ENCODE data around the gene MIS18A. TPM values are rescaled to one million over a fixed set of nuclear protein-coding genes. Genes with fewer than 3 reads are reported as not detected.

The MIS18A gene
- total and polyA plus RNA-seq, 3 donors from 2014 or later, result 27.8 to 34.4 (median 32.6) TPM

DNA sequence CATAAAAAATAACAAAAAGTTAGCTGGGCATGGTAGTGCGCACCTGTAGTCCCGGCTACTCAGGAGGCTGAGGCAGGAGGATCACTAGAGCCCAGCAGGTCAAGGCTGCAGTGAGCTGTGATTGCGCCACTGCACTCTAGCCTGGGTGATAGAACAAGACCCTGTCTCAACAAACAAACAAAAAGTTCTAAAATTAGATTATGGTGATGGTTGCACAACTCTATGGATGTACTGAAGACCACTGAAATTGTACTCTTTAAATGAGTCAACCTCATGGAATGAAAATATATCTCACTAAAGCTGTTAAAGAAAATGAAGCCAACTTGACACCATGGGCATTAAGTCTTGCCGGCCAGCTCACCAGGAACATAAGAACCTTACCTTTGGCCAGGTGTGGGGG lies 28.9 kb upstream of the MIS18A start:
- Histone ChIP-seq H3K4me1 (no peaks in the 10 kb centered on the region), H3K9me3 (no peaks in the 10 kb centered on the region), H3K36me3 (ENCODE audit: low read depth, missing control alignments) (no peaks in the 10 kb centered on the region), H3K27ac (no peak overlapping the region), H3K27me3 (no peaks in the 10 kb centered on the region), H3K4me3 (no peak overlapping the region)
- WGBS, 2 donors, result 91 to 96% methylated on average over 4 of the region's 4 CpGs
- TF ChIP-seq POLR2A (IDR thresholded peaks at IDR 0.05), result no peak
- TF ChIP-seq, protein P1, sequence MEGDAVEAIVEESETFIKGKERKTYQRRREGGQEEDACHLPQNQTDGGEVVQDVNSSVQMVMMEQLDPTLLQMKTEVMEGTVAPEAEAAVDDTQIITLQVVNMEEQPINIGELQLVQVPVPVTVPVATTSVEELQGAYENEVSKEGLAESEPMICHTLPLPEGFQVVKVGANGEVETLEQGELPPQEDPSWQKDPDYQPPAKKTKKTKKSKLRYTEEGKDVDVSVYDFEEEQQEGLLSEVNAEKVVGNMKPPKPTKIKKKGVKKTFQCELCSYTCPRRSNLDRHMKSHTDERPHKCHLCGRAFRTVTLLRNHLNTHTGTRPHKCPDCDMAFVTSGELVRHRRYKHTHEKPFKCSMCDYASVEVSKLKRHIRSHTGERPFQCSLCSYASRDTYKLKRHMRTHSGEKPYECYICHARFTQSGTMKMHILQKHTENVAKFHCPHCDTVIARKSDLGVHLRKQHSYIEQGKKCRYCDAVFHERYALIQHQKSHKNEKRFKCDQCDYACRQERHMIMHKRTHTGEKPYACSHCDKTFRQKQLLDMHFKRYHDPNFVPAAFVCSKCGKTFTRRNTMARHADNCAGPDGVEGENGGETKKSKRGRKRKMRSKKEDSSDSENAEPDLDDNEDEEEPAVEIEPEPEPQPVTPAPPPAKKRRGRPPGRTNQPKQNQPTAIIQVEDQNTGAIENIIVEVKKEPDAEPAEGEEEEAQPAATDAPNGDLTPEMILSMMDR (IDR thresholded peaks at IDR 0.05), result no peak
- DNase-seq, result no peak
- intact Hi-C loops (cut with DNase I; ENCODE audit: low total_unique reads), result no loop called here

- Histone ChIP-seq H3K4me3 (no peak overlapping the region), H3K36me3 (ENCODE audit: low read depth, missing control alignments) (no peaks in the 10 kb centered on the region), H3K27ac (no peak overlapping the region), H3K9me3 (no peaks in the 10 kb centered on the region), H3K27me3 (no peaks in the 10 kb centered on the region), H3K4me1 (no peaks in the 10 kb centered on the region)
- 68 to 72% methylated on average over 22 of the region's 22 CpGs for WGBS, 2 donors
- TF ChIP-seq POLR2A (IDR thresholded peaks at IDR 0.05), result no peak
- TF ChIP-seq, protein P1 (IDR thresholded peaks at IDR 0.05), result no peak
- no peak for DNase-seq
- intact Hi-C loops (cut with DNase I; ENCODE audit: low total_unique reads), result no loop called here
Observed at GRCh38 chr21:32306021-32306780, 27.4 kb upstream of the MIS18A start.

DNA sequence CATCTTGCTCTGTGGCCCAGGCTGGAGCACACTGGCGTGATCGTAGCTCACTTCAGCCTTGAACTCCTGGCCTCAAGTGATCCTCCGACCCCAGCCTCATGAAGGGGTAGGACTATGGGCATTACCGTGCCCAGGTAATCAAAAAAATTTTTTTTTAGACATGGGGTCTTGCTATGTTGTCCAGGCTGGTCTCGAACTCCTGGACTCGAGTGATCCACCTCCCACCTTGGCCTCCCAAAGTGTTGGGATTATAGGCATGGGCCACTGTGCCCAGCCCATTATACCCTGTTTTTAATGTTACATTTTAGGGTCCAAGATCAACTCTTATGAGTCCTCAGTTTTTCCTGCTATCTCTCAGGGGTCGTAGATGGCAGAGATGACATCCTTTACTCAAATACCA lies 26.1 kb upstream of the MIS18A start:
- Histone ChIP-seq H3K4me3 (no peak overlapping the region), H3K9me3 (no peaks in the 10 kb centered on the region), H3K36me3 (ENCODE audit: low read depth, missing control alignments) (no peaks in the 10 kb centered on the region), H3K27me3 (no peaks in the 10 kb centered on the region), H3K4me1 (no peaks in the 10 kb centered on the region), H3K27ac (no peak overlapping the region)
- TF ChIP-seq, protein P1 (IDR thresholded peaks at IDR 0.05), result no peak
- TF ChIP-seq POLR2A (IDR thresholded peaks at IDR 0.05), result no peak
- intact Hi-C loops (cut with DNase I; ENCODE audit: low total_unique reads), result no loop called here
- DNase-seq, result no peak
- 91 to 93% methylated on average over 7 of the region's 7 CpGs for WGBS, 2 donors

- no peaks in the 10 kb centered on the region for H3K9me3 ChIP-seq
- H3K4me3 ChIP-seq, result no peak overlapping the region
- H3K27me3 ChIP-seq, result no peaks in the 10 kb centered on the region
- WGBS, 2 donors, result 88 to 97% methylated on average over 1 of the region's 1 CpG
- TF ChIP-seq POLR2A (IDR thresholded peaks at IDR 0.05), result no peak
- TF ChIP-seq, protein P1 (IDR thresholded peaks at IDR 0.05), result no peak
- H3K4me1 ChIP-seq, result peaks cover 4% of the 10 kb centered on the region
- H3K36me3 ChIP-seq (ENCODE audit: low read depth, missing control alignments), result no peaks in the 10 kb centered on the region
- no peak overlapping the region for H3K27ac ChIP-seq
- intact Hi-C loops (cut with DNase I; ENCODE audit: low total_unique reads), result no loop called here
- no peak for DNase-seq
Observed at GRCh38 chr21:32303385-32303784, 24.5 kb upstream of the MIS18A start.

DNA sequence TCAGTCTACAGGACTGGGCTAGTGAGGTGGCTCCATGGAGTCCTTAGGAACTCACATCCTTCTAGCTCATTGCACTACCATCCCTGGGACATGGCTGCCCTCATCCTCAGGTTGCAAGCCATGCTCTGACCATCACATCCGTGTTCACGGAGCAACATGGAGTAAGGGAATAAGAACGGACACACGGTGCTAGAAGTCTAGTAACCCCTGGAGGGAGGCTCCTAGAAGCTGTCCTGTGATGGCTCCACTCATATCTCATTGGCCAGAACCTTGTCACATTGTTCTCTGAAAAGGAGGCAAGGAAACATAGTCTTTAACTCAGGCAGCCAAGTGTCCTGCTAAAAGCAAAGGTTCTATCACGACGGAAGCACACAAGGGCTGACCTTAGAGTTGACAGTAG lies 23.7 kb upstream of the MIS18A start:
- intact Hi-C loops (cut with DNase I; ENCODE audit: low total_unique reads), result no loop called here
- Histone ChIP-seq H3K4me3 (no peak overlapping the region), H3K9me3 (no peaks in the 10 kb centered on the region), H3K27ac (no peak overlapping the region), H3K36me3 (ENCODE audit: low read depth, missing control alignments) (no peaks in the 10 kb centered on the region), H3K4me1 (peaks cover 4% of the 10 kb centered on the region), H3K27me3 (no peaks in the 10 kb centered on the region)
- WGBS, 2 donors, result 88 to 96% methylated on average over 6 of the region's 6 CpGs
- DNase-seq, result no peak
- TF ChIP-seq, protein P1 (IDR thresholded peaks at IDR 0.05), result no peak
- no peak for TF ChIP-seq POLR2A (IDR thresholded peaks at IDR 0.05)

Data from testis (tissue), 3 donors.